HFF-Myc (cell line): ENCODE results near the gene HSBP1.
A peak's percentile ranks its signal among the peaks of the same experiment; 100 is the strongest.

ENCODE experiments used
- DNase-seq: peaks from one replicate; pipeline ENCODE4 v3.0.0-alpha.2; 2011; ENCODE audit warnings: low read depth; ENCODE audit errors: extremely low read depth
- H3K4me3 ChIP-seq: replicated peaks from 2 replicates; pipeline ENCODE4 v1.5.1; 2011; ENCODE audit warnings: low read depth, mild to moderate bottlenecking, control low read depth, low read length
- CTCF ChIP-seq: IDR thresholded peaks from 2 replicates; pipeline ENCODE4 v1.5.1; 2012; ENCODE audit warnings: mild to moderate bottlenecking, low read depth, low read length, control low read depth; ENCODE audit errors: missing control alignments

HSBP1 gene

GRCh38 chr16:83807710-83808572, at the start of gene HSBP1:
TSS of gene HSBP1 (plus strand) at chr16:83807978. CDS start at chr16:83808077, 99 bp downstream.
- peak; percentile 69 for DNase-seq
- peak within 1 kb of the TSS; percentile 74 for H3K4me3 ChIP-seq
- no peak for TF ChIP-seq CTCF

- no peak for DNase-seq
- TF ChIP-seq CTCF, result no peak
- H3K4me3 ChIP-seq, result no peak overlapping the region
These were observed 45.4 kb upstream of the HSBP1 start for GRCh38 chr16:83762141-83762991.

- DNase-seq, result no peak
- no peak for TF ChIP-seq CTCF
- H3K4me3 ChIP-seq, result no peak overlapping the region
These were observed 44.8 kb upstream of the HSBP1 start for GRCh38 chr16:83762992-83763358.

- TF ChIP-seq CTCF, result no peak
- DNase-seq, result no peak
- H3K4me3 ChIP-seq, result no peak overlapping the region
These were observed 38.8 kb upstream of the HSBP1 start for GRCh38 chr16:83768986-83769385.

- no peak overlapping the region for H3K4me3 ChIP-seq
- TF ChIP-seq CTCF, result no peak
These were observed 38.3 kb upstream of the HSBP1 start for GRCh38 chr16:83769397-83770008.

GRCh38 chr16:83771306-83771942, 36.4 kb upstream of the HSBP1 start:
- TF ChIP-seq CTCF, result no peak
- no peak for DNase-seq
- no peak overlapping the region for H3K4me3 ChIP-seq

More at GRCh38 chr16:83769397-83770008, 38.3 kb upstream of the HSBP1 start:
- DNase-seq, result no peak
